ENCODE data around the gene GRIP2.
A peak's percentile ranks its signal among the peaks of the same experiment; 100 is the strongest.

GRIP2 gene

GRCh38 chr3:14490255-14490654 lies 49.9 kb downstream of the GRIP2 start:
- FAIRE-seq (no peak), DNase-seq (ENCODE audit: extremely low spot score, insufficient read length, low read depth) (no peak)

GRCh38 chr3:14489641-14490040 lies 50.5 kb downstream of the GRIP2 start:
- FAIRE-seq: no peak
- DNase-seq (ENCODE audit: extremely low spot score, insufficient read length, low read depth): no peak

DNA sequence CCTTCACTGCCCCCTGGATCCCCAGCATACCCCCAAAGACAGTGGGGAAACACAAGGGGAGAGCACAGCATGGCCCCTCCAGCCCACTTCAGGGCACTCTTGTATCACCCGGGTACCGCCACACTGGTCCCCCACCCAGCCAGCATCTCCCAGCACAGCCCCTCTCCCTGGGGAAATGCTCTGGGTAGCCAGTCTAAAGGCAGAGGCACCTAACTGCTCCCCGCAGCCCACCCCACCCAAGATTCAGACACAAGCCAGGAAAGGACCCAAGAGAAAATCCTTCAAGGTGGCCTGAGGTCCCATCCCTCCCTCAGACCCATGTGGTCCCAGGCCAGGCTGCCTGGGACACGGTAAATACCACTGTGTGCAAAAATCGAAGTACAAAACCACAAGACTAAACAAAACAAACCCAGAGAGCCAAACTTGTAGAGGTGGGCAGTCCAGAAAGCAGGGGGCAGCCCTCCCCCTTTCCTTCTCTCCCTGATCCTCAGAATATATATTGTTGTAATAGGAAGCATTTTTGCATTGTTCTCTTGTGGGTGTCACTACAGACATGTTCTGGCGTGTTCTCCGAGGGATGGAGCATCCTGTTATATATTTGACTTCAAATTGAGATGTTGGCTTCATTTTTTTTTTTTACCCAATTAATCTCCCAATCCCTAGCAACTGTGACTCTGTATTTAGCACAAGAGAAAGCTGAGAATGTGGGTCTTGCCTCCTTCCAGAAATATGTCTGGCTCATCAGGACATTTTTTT lies 51.7 kb downstream of the GRIP2 start:
- FAIRE-seq (no peak), DNase-seq (ENCODE audit: extremely low spot score, insufficient read length, low read depth) (no peak)

GRCh38 chr3:14487821-14488220 lies 52.3 kb downstream of the GRIP2 start:
- no peak for DNase-seq (ENCODE audit: extremely low spot score, insufficient read length, low read depth)
- no peak for FAIRE-seq

DNA sequence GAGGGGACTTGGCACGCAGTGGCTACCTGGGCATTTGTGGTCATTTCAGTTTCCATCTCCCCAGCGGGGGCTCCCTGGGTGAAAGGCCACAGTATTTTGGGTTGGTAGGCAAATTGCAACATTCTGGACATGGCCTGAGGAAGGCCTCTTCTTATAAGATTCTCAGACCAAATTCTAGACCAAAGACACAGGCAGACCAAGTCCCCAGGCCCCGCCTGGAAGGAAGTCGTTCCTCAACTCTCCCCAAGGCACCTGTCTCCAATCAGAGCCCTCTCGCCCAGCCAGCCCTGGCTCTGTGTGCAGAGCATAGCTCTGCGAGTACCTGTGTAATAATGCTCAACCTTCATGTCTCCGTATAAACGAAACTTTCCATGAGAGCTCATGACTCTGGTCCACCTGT lies 53.1 kb downstream of the GRIP2 start:
- DNase-seq (ENCODE audit: extremely low spot score, insufficient read length, low read depth): no peak
- no peak for FAIRE-seq

DNA sequence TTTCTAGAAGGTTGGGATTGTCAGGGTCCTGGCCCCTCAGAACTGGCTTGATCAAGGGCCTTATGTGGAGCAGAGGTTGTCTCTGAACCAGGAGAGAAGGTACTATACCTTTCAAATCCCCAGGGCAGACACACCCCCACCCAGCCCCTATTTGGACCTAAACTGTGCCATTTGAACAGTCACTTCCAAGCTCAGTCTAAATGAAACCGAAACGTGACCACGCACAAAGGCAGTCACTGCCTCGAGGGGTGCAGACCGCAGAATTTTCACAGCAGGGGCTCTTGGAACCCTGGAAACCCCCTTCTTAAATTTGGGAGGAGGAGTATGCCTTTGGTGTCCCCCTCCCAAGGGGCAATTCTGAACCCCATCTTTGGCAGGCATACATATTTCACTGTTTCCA lies 53.7 kb downstream of the GRIP2 start:
- peak; percentile 35 for FAIRE-seq

GRCh38 chr3:14485981-14486380 lies 54.2 kb downstream of the GRIP2 start:
- DNase-seq (ENCODE audit: extremely low spot score, insufficient read length, low read depth): no peak
- FAIRE-seq: no peak

More for the DNA sequence above, 53.7 kb downstream of the GRIP2 start:
- DNase-seq (ENCODE audit: extremely low spot score, insufficient read length, low read depth): no peak

DNA sequence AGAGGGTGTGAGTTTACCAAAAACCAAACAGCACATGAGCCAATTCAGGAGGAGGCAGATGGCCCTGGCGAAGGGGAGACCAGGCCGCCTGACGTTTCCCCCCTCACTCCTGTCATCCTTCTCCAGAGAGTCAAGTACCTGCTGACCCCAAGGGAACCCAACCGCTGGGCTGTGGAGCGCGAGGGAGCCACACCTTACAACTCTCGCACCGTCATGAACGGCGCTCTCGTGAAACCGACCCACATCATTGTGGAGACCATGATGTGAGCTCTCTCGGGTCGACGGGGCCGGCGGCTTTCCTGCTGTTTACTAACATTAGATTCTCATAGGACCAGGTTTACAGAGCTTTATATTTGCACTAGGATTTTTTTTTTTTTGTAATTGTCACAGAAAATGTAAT lies 55.4 kb downstream of the GRIP2 start:
- DNase-seq (ENCODE audit: extremely low spot score, insufficient read length, low read depth): no peak
- FAIRE-seq: no peak

- DNase-seq (ENCODE audit: extremely low spot score, insufficient read length, low read depth) (no peak), FAIRE-seq (no peak)
Measured at GRCh38 chr3:14483286-14483685, 56.9 kb downstream of the GRIP2 start.

DNA sequence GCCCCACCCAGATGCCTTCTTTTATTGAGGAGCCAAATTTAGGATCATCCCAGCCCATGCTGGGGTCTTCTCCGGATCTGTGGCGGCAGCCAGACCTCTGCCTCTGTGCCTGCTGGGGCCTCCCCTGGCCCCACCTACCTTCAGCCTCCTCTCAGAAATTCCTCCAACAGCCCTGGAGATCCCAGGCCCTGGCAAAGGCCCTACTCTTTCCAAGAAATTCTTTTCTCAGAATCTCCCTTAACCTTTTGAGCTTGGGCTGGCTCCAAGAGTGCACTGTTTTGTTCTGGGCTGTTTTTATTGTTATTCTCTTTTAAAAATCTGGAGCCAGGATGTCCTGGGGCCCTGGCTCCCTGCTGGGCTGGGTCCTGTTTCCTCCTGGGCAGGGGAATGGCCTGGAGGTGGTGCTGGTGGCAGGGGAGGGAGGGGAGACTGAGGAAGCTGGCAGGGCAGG lies 57.8 kb downstream of the GRIP2 start:
- DNase-seq (ENCODE audit: extremely low spot score, insufficient read length, low read depth) (no peak), FAIRE-seq (no peak)

GRCh38 chr3:14481646-14482036 lies 58.5 kb downstream of the GRIP2 start:
- FAIRE-seq: no peak
- DNase-seq (ENCODE audit: extremely low spot score, insufficient read length, low read depth): no peak

GRCh38 chr3:14481018-14481645 lies 59.0 kb downstream of the GRIP2 start:
- FAIRE-seq (no peak), DNase-seq (ENCODE audit: extremely low spot score, insufficient read length, low read depth) (no peak)

DNA sequence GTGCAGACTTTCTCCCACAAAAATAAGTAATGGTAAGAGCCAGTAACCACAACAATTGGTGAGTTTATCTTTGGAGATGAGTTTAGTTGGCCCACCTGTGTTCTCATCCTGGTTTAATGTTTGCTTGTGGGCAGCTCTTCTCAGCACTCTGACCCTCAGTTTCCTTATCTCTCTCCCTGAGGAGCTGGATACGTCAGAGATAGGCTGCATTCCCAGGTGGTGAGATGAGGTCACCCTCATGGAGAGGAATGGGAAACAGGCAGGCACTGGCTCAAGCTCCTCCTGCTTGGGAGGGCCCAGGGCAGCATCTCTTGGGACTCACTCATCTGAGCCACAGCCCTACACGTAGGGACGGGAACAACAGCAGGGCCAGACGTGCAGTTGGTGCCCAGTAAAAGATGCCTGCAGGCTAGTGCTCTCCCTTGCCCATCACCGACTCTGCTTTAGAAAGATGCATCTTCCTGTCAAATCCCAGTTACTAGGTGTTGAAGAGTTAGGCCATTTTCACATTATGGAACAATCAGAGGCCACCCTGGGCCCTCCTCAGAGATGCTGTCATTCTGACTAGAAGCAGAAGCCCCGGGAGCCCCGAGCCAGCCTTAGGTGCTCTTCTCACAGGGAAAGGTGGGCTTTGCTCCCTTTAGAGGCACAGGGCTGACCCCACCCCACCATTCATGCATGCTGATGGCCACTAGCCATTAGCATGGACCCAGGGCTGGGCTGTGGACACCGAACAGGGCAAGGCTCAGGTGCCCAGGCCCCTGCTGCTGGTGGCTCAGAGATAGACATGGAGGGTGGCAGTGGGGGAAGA lies 59.7 kb downstream of the GRIP2 start:
- FAIRE-seq: no peak
- DNase-seq (ENCODE audit: extremely low spot score, insufficient read length, low read depth): no peak

DNA sequence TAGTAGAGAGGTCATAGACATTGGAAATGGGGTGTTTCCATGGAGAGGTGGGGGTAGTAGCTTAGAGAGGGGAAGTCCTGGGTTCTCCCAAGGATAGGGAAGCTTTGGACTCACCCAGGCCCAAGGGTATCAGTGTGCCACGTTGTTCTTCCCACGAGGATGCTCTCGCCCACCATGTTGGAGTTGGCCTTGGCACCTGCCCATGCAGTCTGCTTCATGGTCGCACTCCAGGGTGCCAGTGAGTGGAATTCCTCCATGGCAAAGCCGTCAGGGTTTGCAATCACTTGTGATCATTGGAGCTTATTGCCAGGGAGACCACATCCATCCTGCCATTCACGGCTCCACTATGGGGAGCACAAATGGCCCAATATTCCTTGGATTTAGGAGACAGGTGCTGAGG lies 60.6 kb downstream of the GRIP2 start:
- FAIRE-seq (no peak), DNase-seq (ENCODE audit: extremely low spot score, insufficient read length, low read depth) (no peak)

DNA sequence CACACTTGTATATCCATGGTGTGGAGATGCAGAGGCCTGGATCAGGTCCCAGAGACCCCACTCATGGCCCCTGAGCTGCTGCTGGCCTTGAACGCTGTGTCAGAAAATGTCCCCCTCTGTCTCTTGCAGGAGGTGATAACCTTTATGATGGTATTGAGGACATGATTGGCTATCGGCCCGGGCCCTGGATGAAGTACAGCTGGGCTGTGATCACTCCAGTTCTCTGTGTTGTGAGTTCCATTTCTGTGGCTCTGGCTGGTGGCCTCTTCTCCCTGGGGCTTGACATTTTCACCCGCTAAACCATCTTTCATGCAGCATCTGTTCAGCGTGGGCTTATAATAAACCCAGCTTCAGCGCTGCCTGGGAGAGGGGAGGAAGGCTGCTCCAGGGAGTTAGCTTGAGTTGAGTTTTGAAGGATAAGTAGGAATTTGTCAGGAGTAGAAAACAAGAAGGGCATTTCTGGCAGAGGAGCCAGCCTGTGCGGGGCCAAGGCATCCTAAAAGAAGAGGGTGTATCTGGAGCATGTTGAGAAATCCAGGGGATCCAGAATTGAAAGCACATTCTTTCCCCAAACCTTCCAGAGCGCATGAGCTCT lies 61.1 kb downstream of the GRIP2 start:
- DNase-seq (ENCODE audit: extremely low spot score, insufficient read length, low read depth) (no peak), FAIRE-seq (no peak)

- FAIRE-seq (no peak), DNase-seq (ENCODE audit: extremely low spot score, insufficient read length, low read depth) (no peak)
Measured at GRCh38 chr3:14477311-14477935, 62.7 kb downstream of the GRIP2 start.

- no peak for DNase-seq (ENCODE audit: extremely low spot score, insufficient read length, low read depth)
- no peak for FAIRE-seq
Measured at GRCh38 chr3:14476583-14477265, 63.4 kb downstream of the GRIP2 start.

GRCh38 chr3:14475621-14476020 lies 64.5 kb downstream of the GRIP2 start:
- DNase-seq (ENCODE audit: extremely low spot score, insufficient read length, low read depth): no peak
- FAIRE-seq: no peak

- DNase-seq (ENCODE audit: extremely low spot score, insufficient read length, low read depth) (no peak), FAIRE-seq (no peak)
Measured at GRCh38 chr3:14474363-14475081, 65.6 kb downstream of the GRIP2 start.
